B cell (primary cell): Measurements from ENCODE around the gene AGAP1. TPM values are rescaled to one million over a fixed set of nuclear protein-coding genes. Genes with fewer than 3 reads are reported as not detected.

ENCODE experiments used
- ATAC-seq: fragments of 200-7000 bp; cut with Tn5 transposase; one replicate; pipeline ENCODE4 v1.10.0; 2021; ENCODE audit warnings: low read depth, mild to moderate bottlenecking, moderate number of reproducible peaks, moderate library complexity
- CTCF ChIA-PET: fragments of 350-600 bp; sonication (Branson Sonifier 250); formaldehyde crosslinking; loops from one replicate; lab custom pipeline; 2021; ENCODE audit warnings: antibody characterized with exemption, inconsistent platforms; lab: Charles Lee
- POLR2A ChIA-PET: fragments of 350-600 bp; sonication (Branson Sonifier 250); formaldehyde crosslinking; loops from one replicate; lab custom pipeline; 2021; ENCODE audit warnings: antibody characterized with exemption; lab: Charles Lee
- DNase-seq: peaks from one replicate; pipeline ENCODE4 v3.0.0; 2013
- H2AFZ ChIP-seq: 2 replicates; pipeline ENCODE4 v1.6.1; 2012; ENCODE audit warnings: mild to moderate bottlenecking, low read depth, low read length; ENCODE audit not compliant: insufficient read depth, poor library complexity, severe bottlenecking
- H3K27ac ChIP-seq, 2 donors: 1 replicate in 1 of 2; 2 replicates in 1 of 2; pipeline ENCODE4 v1.5.1; 2012 to 2013; ENCODE audit warnings: low read length in 2 of 2, mild to moderate bottlenecking in 2 of 2, moderate library complexity in 1 of 2
- H3K27me3 ChIP-seq, 4 experiments: fragments of 200-600 bp in 1 of 4; sonication (generic) in 1 of 4; replicated peaks in 1 of 4; 1 replicate in 2 of 4; 2 replicates in 2 of 4; pipeline versions ENCODE4 v1.6.1 to v1.7.0; 2013 to 2016; ENCODE audit warnings: low read length in 3 of 4, mild to moderate bottlenecking in 2 of 4, mixed read lengths in 1 of 4, moderate library complexity in 1 of 4; ENCODE audit not compliant: insufficient read depth in 4 of 4, control insufficient read depth in 3 of 4; ENCODE audit errors: control extremely low read depth in 1 of 4
- H3K36me3 ChIP-seq, 2 experiments: replicated peaks in 1 of 2; 1 replicate in 1 of 2; 2 replicates in 1 of 2; pipeline versions ENCODE4 v1.6.1 to v1.7.1; 2013; ENCODE audit warnings: low read length in 1 of 2; ENCODE audit not compliant: insufficient read depth in 2 of 2, control insufficient read depth in 1 of 2; ENCODE audit errors: control extremely low read depth in 1 of 2, extremely low read depth in 1 of 2
- H3K4me1 ChIP-seq, 2 donors: fragments of 200-600 bp in 1 of 2; sonication (generic) in 1 of 2; 1 replicate in 1 of 2; 2 replicates in 1 of 2; pipeline versions ENCODE4 v1.5.1 to v1.6.1; 2013 to 2017; ENCODE audit warnings: low read length in 2 of 2; ENCODE audit not compliant: control insufficient read depth in 2 of 2, insufficient read depth in 2 of 2
- H3K4me2 ChIP-seq: replicated peaks from 2 replicates; pipeline ENCODE3; 2012; ENCODE audit warnings: mild to moderate bottlenecking, low read depth, low read length; ENCODE audit not compliant: poor library complexity, severe bottlenecking
- H3K4me3 ChIP-seq, 5 experiments: fragments of 200-600 bp in 1 of 5; sonication (generic) in 1 of 5; 1 replicate in 3 of 5; 2 replicates in 2 of 5; pipeline versions ENCODE4 v1.5.1 to v1.7.0; 2011 to 2016; ENCODE audit warnings: low read length in 4 of 5, mild to moderate bottlenecking in 4 of 5, low read depth in 2 of 5, control low read depth in 1 of 5, moderate library complexity in 1 of 5; ENCODE audit not compliant: insufficient read depth in 1 of 5; ENCODE audit errors: control extremely low read depth in 1 of 5, extremely low read depth in 1 of 5
- H3K79me2 ChIP-seq: fragments of 200-600 bp; sonication (generic); one replicate; pipeline ENCODE4 v1.6.0; 2016; ENCODE audit warnings: low read length; ENCODE audit not compliant: control insufficient read depth, insufficient read depth
- H3K9ac ChIP-seq: fragments of 200-600 bp; sonication (generic); 2 replicates; pipeline ENCODE4 v1.6.1; 2017; ENCODE audit warnings: mild to moderate bottlenecking, low read length, moderate library complexity
- H3K9me3 ChIP-seq, 3 donors: one replicate each; pipeline versions ENCODE4 v1.6.1 to v1.7.1; 2013; ENCODE audit warnings: low read length in 2 of 3; ENCODE audit not compliant: control insufficient read depth in 2 of 3, insufficient read depth in 1 of 3; ENCODE audit errors: control extremely low read depth in 1 of 3
- H4K20me1 ChIP-seq: 2 replicates; pipeline ENCODE4 v1.6.0; 2012; ENCODE audit warnings: mild to moderate bottlenecking, low read length; ENCODE audit not compliant: insufficient read depth, control insufficient read depth, poor library complexity, severe bottlenecking
- H3K27ac Mint-ChIP-seq: one replicate; pipeline ENCODE4 v1.8.0; 2021; ENCODE audit warnings: mixed read lengths
- H3K27me3 Mint-ChIP-seq: one replicate; pipeline ENCODE4 v1.8.0; 2021; ENCODE audit warnings: mixed read lengths
- H3K4me1 Mint-ChIP-seq: one replicate; pipeline ENCODE4 v1.8.0; 2021; ENCODE audit warnings: mixed read lengths
- H3K4me3 Mint-ChIP-seq: one replicate; pipeline ENCODE4 v1.8.0; 2021; ENCODE audit warnings: mixed read lengths
- H3K9me3 Mint-ChIP-seq: one replicate; pipeline ENCODE4 v1.8.0; 2022; ENCODE audit warnings: mixed read lengths; ENCODE audit not compliant: insufficient read depth
- EZH2 ChIP-seq: IDR thresholded peaks from 2 replicates; pipeline ENCODE4 v1.6.1; 2012; ENCODE audit warnings: borderline replicate concordance, low read depth, mild to moderate bottlenecking, moderate library complexity, low read length; ENCODE audit not compliant: insufficient read depth, poor library complexity, severe bottlenecking
- WGBS: methylation state at CpG from one replicate; pipeline ENCODE4 v1.1.5; 2013; ENCODE audit warnings: missing lambda C conversion rate; ENCODE audit not compliant: insufficient coverage; 5-methylcytosine and 5-hydroxymethylcytosine counted together
- intact Hi-C: fragments of 100-400 bp; cut with micrococcal nuclease; formaldehyde crosslinking; loops from one replicate; pipeline ENCODE4 v1.10.0; 2022
- polyA plus RNA-seq: library from polyadenylated mRNA; depleted of rRNA; stranded (reverse); fragments of >200 nt; gene quantifications from 2 replicates; pipeline ENCODE4 v1.2.3, GENCODE V29; 2012
- total RNA-seq, 2 donors: library from RNA; stranded (reverse); fragments of 120-200 nt in 1 of 2; gene quantifications; 1 replicate in 1 of 2; 2 replicates in 1 of 2; pipeline versions ENCODE4 v1.2.3 to v1.2.4, GENCODE V29; 2013 to 2022
- TF ChIP-seq, protein P1 (sequence below): fragments of 200-600 bp; IDR thresholded peaks from one replicate; pipeline ENCODE4 v1.8.0; 2022; ENCODE audit warnings: antibody characterized with exemption, mild to moderate bottlenecking

Gene AGAP1
- total and polyA plus RNA-seq, 2 donors (not counting 1 experiment from before 2014, with no cell fraction given), result 0.01 TPM; not detected in 1

GRCh38 chr2:235825946-235826345 is 332.1 kb downstream of the AGAP1 start:
- no peak overlapping the region for H3K9ac ChIP-seq
- H3K9me3 Mint-ChIP-seq, result no peaks in the 10 kb centered on the region
- POLR2A ChIA-PET, result no interaction called here

GRCh38 chr2:235826826-235827225 is 333.0 kb downstream of the AGAP1 start:
- WGBS, result 88% methylated on average over 6 of the region's 9 CpGs
- H4K20me1 ChIP-seq, result no peaks in the 10 kb centered on the region
- ChIA-PET CTCF (no interaction called here), POLR2A (no interaction called here)
- H2AFZ ChIP-seq, result no peak overlapping the region
- H3K9ac ChIP-seq, result no peak overlapping the region
- no peaks in the 10 kb centered on the region for H3K79me2 ChIP-seq
- H3K36me3 ChIP-seq, result no peaks in the 10 kb centered on the region
- no peak for TF ChIP-seq EZH2
- TF ChIP-seq, protein P1, sequence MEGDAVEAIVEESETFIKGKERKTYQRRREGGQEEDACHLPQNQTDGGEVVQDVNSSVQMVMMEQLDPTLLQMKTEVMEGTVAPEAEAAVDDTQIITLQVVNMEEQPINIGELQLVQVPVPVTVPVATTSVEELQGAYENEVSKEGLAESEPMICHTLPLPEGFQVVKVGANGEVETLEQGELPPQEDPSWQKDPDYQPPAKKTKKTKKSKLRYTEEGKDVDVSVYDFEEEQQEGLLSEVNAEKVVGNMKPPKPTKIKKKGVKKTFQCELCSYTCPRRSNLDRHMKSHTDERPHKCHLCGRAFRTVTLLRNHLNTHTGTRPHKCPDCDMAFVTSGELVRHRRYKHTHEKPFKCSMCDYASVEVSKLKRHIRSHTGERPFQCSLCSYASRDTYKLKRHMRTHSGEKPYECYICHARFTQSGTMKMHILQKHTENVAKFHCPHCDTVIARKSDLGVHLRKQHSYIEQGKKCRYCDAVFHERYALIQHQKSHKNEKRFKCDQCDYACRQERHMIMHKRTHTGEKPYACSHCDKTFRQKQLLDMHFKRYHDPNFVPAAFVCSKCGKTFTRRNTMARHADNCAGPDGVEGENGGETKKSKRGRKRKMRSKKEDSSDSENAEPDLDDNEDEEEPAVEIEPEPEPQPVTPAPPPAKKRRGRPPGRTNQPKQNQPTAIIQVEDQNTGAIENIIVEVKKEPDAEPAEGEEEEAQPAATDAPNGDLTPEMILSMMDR, result no peak
- no peaks in the 10 kb centered on the region for H3K4me1 Mint-ChIP-seq
- peaks cover 0 to 7% (median 0%) of the 10 kb centered on the region in 3 donors for H3K9me3 ChIP-seq
- H3K4me1 ChIP-seq, result no peaks in the 10 kb centered on the region
- peaks cover 0 to 2% (median 0%) of the 10 kb centered on the region in 4 experiments for H3K27me3 ChIP-seq
- no peaks in the 10 kb centered on the region for H3K9me3 Mint-ChIP-seq
- H3K27me3 Mint-ChIP-seq, result no peaks in the 10 kb centered on the region
- no peak for DNase-seq
- H3K27ac Mint-ChIP-seq, result no peak overlapping the region
- no peak for ATAC-seq
- no peak overlapping the region for H3K27ac ChIP-seq
- intact Hi-C loops, result no loop called here
- no peak overlapping the region for H3K4me2 ChIP-seq
- H3K4me3 ChIP-seq, result no peak overlapping the region
- no peak overlapping the region for H3K4me3 Mint-ChIP-seq

More at GRCh38 chr2:235825946-235826345, 332.1 kb downstream of the AGAP1 start:
- H3K4me1 ChIP-seq, result no peaks in the 10 kb centered on the region
- intact Hi-C loops, result no loop called here
- H3K4me3 ChIP-seq, result no peak overlapping the region
- Mint-ChIP-seq H3K4me1 (no peaks in the 10 kb centered on the region), H3K27me3 (no peaks in the 10 kb centered on the region), H3K27ac (no peak overlapping the region), H3K4me3 (no peak overlapping the region)
- no peak overlapping the region for H3K27ac ChIP-seq
- no peak for DNase-seq
- H3K4me2 ChIP-seq, result no peak overlapping the region
- 91% methylated on average over 4 of the region's 6 CpGs for WGBS
- no peak for ATAC-seq
- H3K79me2 ChIP-seq, result no peaks in the 10 kb centered on the region
- no peak overlapping the region for H2AFZ ChIP-seq
- no peaks in the 10 kb centered on the region for H4K20me1 ChIP-seq
- H3K9me3 ChIP-seq, result peaks cover 0 to 7% (median 0%) of the 10 kb centered on the region in 3 donors
- H3K27me3 ChIP-seq, result peaks cover 0 to 2% (median 0%) of the 10 kb centered on the region in 4 experiments
- CTCF ChIA-PET, result no interaction called here
- TF ChIP-seq EZH2, result no peak
- TF ChIP-seq, protein P1, result no peak
- no peaks in the 10 kb centered on the region for H3K36me3 ChIP-seq
